Suprapubic skin (tissue), 4 donors: ENCODE data around the gene UBQLN1.

Experiments used
- CTCF ChIP-seq, 2 donors: fragments of 200-600 bp in 1 of 2; fragments of 450-650 bp in 1 of 2; sonication (generic) in 1 of 2; IDR thresholded peaks; one replicate each; pipeline ENCODE4 v1.5.1; 2016 to 2019; ENCODE audit warnings: antibody characterized with exemption in 2 of 2, mild to moderate bottlenecking in 1 of 2, moderate library complexity in 1 of 2
- POLR2A ChIP-seq, 2 donors: fragments of 450-650 bp; IDR thresholded peaks; one replicate each; pipeline ENCODE4 v1.6.1; 2017; ENCODE audit warnings: antibody characterized with exemption in 2 of 2, mild to moderate bottlenecking in 2 of 2, moderate library complexity in 2 of 2
- POLR2AphosphoS5 ChIP-seq, 3 donors: sonication (generic); formaldehyde crosslinking; IDR thresholded peaks; one replicate each; pipeline ENCODE4 v1.6.1; 2017; ENCODE audit warnings: antibody characterized with exemption in 3 of 3

GRCh38 chr9:83671451-83671850 lies 36.3 kb downstream of the UBQLN1 start:
- TF ChIP-seq CTCF (IDR thresholded peaks at IDR 0.05) (no peak), POLR2AphosphoS5 (IDR thresholded peaks at IDR 0.05) (no peak), POLR2A (IDR thresholded peaks at IDR 0.05) (no peak)
